WTC11 (cell line): ENCODE data around the gene RUSF1.

Experiments
- ATF1 ChIP-seq: sonication (generic); formaldehyde crosslinking; IDR thresholded peaks from 2 replicates; pipeline ENCODE4 v1.8.1; 2023; ENCODE audit warnings: mild to moderate bottlenecking, moderate library complexity, missing genetic modification reagents
- CREB1 ChIP-seq: sonication (generic); formaldehyde crosslinking; IDR thresholded peaks from 2 replicates; pipeline ENCODE4 v1.8.0; 2023; ENCODE audit warnings: mild to moderate bottlenecking, missing genetic modification reagents
- CTCF ChIP-seq: fragments of 200-600 bp; IDR thresholded peaks from 2 replicates; pipeline ENCODE4 v1.8.0; 2022; ENCODE audit warnings: antibody characterized with exemption
- E2F4 ChIP-seq: sonication (generic); formaldehyde crosslinking; IDR thresholded peaks from 2 replicates; pipeline ENCODE4 v1.8.1; 2022; ENCODE audit warnings: low read depth, mild to moderate bottlenecking, moderate library complexity, missing genetic modification reagents, borderline replicate concordance
- ESRRA ChIP-seq: sonication (generic); formaldehyde crosslinking; IDR thresholded peaks from 2 replicates; pipeline ENCODE4 v1.8.1; 2022; ENCODE audit warnings: mild to moderate bottlenecking, missing genetic modification reagents, borderline replicate concordance
- IRF1 ChIP-seq: sonication (generic); formaldehyde crosslinking; IDR thresholded peaks from 2 replicates; pipeline ENCODE4 v1.8.0; 2023; ENCODE audit warnings: missing genetic modification reagents
- JUN ChIP-seq: sonication (generic); formaldehyde crosslinking; IDR thresholded peaks from 2 replicates; pipeline ENCODE4 v1.8.0; 2023; ENCODE audit warnings: mild to moderate bottlenecking, missing genetic modification reagents
- ZNF232 ChIP-seq: sonication (generic); formaldehyde crosslinking; IDR thresholded peaks from 2 replicates; pipeline ENCODE4 v1.8.0; 2022; ENCODE audit warnings: mild to moderate bottlenecking, missing genetic modification reagents
- ZNF416 ChIP-seq: fragments of 250-450 bp; sonication (Bioruptor Pico); IDR thresholded peaks from 2 replicates; pipeline ENCODE4 v1.9.0; 2021; ENCODE audit warnings: mild to moderate bottlenecking, inconsistent platforms

GRCh38 chr16:31521368-31521767, 13.2 kb upstream of the RUSF1 start:
- no peak for TF ChIP-seq E2F4
- no peak for TF ChIP-seq ZNF416 (CRISPR knock-in tag)
- TF ChIP-seq ESRRA: no peak
- TF ChIP-seq CREB1 (CRISPR knock-in tag): no peak
- no peak for TF ChIP-seq CTCF
- no peak for TF ChIP-seq ZNF232 (CRISPR knock-in tag)
- TF ChIP-seq ATF1 (CRISPR knock-in tag): no peak
- TF ChIP-seq JUN: no peak
- no peak for TF ChIP-seq IRF1
